GM10266 (cell line): ENCODE measurements around the gene ARL4A.
"Not testable (repeated sequence)": the region's sequence is repeated elsewhere in the genome, so short reads cannot be mapped to it uniquely, and the experiment has no call there.

Experiments used
- DNase-seq: peaks from one replicate; pipeline ENCODE4 v3.0.0; 2012; ENCODE audit errors: extremely low spot score
- CTCF ChIP-seq: IDR thresholded peaks from 2 replicates; pipeline ENCODE4 v1.5.1; 2012; ENCODE audit warnings: mild to moderate bottlenecking, low read depth; ENCODE audit not compliant: control insufficient read depth, insufficient read depth; ENCODE audit errors: missing control alignments

The ARL4A gene

DNA sequence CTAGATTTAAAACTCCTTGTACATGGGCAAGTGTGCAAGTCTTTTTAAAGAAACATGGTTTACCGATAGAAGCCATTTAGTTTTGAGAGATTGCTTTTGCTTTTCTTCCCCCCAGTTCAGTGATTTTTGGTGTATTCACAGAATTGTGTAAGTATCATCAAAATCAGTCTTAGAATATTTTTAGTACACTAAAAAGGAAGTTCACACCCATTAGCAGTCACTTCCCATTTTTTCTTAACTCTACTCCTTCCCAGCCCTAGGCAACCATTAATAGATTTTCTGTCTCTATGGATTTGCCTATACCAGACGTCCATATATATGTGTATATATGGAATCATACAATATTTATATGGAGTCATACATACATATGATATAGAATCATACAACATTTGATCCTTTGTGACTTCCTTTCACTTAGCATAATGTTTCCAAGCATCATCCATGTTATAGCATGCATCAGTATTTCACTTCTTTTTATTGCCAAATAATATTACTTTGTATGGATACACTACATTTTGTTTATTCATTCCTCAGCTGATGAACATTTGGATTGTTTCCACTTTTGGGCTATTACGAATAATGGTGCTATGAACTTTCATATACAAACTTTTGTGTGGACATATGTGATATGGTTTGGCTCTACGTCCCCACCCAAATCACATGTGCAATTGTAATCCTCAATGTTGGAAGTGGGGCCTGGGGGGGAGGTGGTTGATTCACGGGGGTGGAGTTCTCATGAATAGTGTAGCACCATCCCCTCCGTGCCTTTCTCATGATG lies 16.5 kb upstream of the ARL4A start:
- no peak for DNase-seq
- TF ChIP-seq CTCF = no peak

GRCh38 chr7:12673436-12673835 lies 14.0 kb upstream of the ARL4A start:
- not testable (repeated sequence) for DNase-seq

- DNase-seq = no peak
Measured at GRCh38 chr7:12674053-12674452, 13.4 kb upstream of the ARL4A start.

GRCh38 chr7:12674861-12675260 lies 12.6 kb upstream of the ARL4A start:
- TF ChIP-seq CTCF = peak; percentile 32
- DNase-seq = no peak

More at GRCh38 chr7:12674053-12674452, 13.4 kb upstream of the ARL4A start:
- TF ChIP-seq CTCF = no peak

DNA sequence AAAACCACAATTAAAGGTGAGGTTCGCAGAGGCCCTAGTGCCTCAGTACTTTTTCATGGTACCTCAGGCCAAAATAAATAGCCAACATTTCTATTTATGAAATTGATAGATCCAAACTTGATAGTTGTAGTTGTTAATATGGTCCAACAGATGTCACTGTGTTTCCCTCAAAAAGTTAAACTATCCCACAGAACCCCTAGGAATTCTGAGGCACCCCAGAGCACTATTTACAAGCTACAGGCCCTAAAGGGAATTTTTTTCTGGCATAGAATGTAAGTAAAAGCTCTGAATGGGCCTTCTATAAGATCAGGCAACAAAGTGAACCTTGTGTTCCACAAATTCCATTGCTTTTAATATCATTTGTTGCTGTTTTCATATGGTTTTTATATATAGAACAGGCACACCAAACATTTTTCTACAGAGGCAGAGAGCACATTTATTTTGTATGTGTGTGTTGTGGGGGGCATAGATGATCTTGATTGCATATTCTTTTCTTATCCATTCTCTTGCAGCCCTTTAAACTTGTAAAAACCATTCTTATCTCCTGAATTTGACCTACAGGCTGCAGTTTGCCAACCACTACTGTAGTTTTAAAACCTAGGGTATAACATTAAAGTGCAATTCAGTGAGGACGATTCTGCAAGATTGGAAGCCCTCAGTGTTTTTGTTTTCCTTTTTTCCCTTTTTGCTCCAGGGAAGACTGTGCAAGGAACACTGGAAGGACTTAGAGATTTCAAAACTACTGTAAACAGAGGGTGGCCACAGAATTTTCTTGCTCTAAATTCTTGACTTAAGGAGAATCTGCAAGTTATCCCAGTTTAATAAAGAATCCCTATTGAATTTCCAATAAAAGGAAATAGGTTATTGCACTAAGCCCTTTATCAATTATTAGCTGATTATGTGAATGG lies 3.5 kb upstream of the ARL4A start:
- DNase-seq = no peak

DNA sequence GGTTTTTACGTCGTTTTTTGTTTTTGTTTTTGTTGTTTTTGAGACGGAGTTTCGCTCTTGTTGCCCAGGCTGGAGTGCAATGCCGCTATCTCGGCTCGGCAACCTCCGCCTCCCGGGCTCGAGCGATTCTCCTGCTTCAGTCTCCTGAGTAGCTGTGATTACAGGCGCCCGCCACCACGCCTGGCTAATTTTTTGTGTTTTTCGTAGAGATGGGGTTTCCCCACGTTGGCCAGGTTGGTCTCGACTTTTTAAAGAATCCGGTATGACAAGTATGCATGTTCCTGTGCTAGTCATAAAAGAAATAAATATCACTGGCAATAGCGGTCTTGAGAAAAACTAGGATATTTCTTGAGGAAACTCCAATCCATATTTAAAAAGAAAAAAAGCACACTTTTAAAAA lies 2.7 kb upstream of the ARL4A start:
- no peak for DNase-seq
- no peak for TF ChIP-seq CTCF

More for the DNA sequence above, 3.5 kb upstream of the ARL4A start:
- TF ChIP-seq CTCF = peak; percentile 3

DNA sequence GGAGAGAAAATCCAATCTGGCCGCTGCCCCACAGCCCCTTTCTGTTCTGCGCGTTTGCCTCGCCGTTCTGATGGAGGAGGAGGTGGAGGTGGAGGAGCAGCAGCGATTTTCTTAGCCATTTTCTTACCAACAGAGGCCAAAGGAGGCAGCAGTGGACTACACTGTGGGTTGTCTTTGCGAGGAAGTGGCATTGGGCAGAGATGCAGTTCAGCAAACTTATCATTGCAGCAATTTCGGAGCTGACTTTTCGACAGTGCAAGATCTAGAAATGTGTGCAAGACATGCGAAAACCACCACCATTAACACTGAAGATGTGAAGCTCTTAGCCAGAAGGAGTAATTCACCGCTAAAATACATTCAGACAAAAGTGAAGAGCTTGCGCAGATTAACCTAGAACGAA lies 1.9 kb upstream of the ARL4A start:
- TF ChIP-seq CTCF = no peak
- DNase-seq = no peak
